GM19035 (cell line): Measurements from ENCODE around the gene KPNB1.

Source experiments
- ATAC-seq: cut with Tn5 transposase; IDR thresholded peaks from one replicate; pipeline ENCODE4 v1.9.1; 2021; ENCODE audit not compliant: unreplicated experiment

KPNB1 gene

DNA sequence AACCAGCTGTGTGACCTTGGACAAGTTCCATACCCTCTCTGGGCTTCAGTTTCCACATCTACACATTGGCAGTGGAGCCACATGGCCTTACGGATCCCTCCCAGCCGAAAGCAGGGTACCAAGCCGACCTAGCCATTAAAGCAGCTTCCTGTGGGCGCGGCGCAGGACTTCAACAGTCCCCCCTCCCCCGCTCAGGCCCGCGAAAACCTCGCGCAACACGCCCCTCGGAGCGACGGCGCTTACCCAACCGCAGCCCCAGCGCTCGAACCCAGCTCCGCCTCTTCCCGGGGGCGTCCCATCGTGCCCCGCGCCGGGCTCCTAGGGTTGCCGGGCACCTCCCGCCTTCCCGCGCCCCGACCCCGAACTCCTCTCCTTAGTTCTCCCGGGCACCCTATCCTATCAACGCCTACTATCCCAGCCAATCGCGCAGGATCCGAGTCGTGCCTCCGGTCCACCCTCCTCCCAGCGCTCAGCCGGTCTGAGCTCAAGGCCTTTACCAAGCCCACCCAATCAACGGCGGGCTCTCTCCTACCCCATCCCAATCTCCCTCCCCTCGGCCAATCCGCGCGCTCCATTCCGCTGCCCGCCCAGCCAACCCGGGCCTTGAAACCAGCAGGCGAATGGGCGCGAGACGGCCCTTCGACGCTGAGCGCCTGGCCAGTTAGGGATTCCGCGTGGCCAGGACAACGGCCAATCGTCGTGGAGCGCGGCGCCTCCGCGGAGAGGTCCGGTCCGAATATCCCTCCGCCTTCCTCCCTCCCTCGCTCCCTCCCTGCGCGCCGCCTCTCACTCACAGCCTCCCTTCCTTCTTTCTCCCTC lies at the start of gene KPNB1:
TSS of gene KPNB1 (plus strand) at position 767 of the 819 bp plus-strand sequence. CDS start 326 bp downstream, outside the sequence.
- peak; percentile 78 for ATAC-seq

- ATAC-seq: no peak
These were observed 45.7 kb upstream of the KPNB1 start for GRCh38 chr17:47603830-47604597.

- no peak for ATAC-seq
These were observed 45.2 kb upstream of the KPNB1 start for GRCh38 chr17:47604598-47604927.

GRCh38 chr17:47605011-47605410 lies 44.7 kb upstream of the KPNB1 start:
- no peak for ATAC-seq

- no peak for ATAC-seq
These were observed 42.2 kb upstream of the KPNB1 start for GRCh38 chr17:47607481-47607880.

- ATAC-seq: no peak
These were observed 38.1 kb upstream of the KPNB1 start for GRCh38 chr17:47611372-47612350.

DNA sequence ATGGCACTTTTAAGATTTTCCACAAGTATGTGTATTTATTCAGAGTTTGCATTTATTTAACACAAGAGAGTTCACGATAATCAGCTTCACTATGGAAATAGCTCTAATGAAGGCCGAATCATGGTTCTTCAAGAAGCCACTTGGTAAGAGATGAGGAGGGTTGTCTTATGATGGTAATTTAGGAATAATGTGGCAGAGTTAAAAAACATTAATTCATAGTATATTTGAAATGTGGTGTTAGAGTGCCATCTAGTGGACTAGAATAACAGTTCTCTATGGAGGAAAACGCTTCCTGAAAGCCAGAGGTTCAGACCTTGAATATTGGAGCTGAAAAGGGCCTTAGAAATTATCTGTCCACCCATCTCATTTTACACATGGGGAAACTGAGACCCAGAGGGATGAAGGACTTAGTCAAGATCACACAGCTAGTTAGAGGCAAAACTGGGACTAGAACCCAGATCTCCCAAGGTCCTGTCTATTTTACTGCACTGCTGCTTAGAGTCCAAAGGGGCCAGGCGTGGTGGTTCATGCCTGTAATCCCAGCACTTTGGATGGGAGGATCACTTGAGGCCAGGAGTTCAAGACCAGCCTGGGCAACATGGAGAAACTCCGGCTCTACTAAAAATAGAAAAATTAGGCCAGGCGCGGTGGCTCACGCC lies 33.8 kb upstream of the KPNB1 start:
- ATAC-seq: no peak

- no peak for ATAC-seq
These were observed 31.3 kb upstream of the KPNB1 start for GRCh38 chr17:47618410-47618809.

DNA sequence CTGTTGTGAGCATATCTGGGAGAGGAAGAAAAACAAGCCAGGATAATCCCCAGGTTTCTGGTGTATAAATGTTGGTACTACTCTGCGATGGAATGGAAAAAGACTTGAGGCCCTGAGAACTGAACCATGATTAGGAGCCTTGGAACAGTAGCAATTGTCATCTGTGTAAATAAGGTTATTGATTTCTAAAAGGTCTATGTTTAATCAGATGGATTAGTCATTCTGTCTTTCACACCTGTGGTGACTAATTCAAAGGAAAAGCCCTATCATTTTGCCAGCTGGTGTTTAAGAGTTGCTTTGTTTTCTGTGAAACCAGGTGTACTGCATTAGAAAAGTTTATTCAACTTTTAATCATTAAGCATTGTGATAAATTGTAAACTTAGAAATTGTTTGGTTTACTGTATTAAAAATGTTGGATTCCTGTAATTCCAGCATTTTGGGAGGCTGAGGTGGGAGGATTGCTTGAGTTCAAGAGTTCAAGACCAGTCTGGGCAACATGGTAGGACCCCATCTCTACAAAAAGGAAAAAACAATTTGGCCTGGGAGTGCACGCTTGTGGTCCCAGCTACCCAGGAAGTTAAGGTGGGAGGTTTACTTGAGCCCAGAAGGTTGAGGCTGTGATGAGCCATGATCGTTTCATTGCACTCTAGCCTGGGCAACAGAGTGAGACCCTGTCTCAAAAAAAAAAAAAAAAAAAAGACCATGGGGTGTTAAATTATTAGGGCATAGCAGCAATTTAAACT lies 29.0 kb upstream of the KPNB1 start:
- no peak for ATAC-seq

DNA sequence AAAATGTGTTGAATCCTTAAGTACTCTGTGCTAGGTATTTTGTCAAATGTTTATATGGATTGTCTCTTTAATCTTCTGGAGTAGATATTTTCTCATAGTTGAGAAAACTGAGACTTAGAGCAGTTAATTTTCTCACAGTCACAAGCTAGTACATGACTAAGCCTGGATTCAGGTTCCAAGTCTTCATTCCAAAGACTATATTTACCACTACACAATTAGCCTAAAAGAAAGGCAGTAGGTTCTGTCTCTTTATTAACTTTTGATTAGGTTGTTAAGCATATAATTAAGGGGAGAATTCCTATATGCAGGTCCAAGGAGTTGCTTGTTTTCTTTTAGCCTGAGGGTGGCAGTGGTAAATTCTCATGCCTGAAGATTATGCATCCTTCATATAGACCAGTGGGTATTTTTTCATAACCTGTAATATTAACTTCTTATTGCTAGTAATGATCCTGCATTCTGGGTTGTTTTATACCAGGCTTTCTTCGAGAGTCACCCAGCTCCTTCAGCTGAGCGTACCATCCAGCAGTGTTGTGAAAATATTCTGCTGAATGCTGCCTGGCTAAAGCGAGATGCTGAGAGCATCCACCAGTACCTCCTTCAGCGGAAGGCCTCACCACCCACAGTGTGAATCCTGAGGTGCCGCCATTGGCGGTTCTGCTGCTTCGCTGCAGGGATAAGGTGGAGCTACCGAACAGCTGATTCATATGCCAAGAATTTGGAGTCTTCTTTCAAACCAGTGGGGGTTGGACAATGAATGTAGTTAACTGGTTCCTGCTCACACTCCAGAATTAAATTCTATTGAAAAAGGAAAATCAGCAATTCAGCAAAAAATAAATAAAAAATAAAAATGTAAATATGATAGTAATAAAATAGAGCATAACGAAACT lies 28.2 kb upstream of the KPNB1 start:
- no peak for ATAC-seq

DNA sequence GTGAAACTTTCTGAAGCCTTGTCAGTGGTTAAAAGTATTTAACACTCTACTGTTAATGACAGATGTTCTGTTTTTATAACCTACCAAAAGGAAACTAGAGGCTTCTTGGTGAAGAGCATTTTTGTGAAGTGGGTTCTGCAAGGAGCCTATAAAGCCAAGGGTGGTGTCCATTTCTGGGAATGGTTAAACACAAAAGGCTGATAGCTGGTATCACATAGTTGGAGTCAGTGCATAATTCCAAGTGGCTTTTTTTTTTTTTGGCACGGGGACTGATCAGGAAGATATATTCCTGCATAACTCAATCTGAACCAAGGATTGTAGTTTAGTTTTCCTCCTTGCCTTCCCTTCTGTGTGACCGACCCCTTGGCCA lies 27.6 kb upstream of the KPNB1 start:
- ATAC-seq: no peak

DNA sequence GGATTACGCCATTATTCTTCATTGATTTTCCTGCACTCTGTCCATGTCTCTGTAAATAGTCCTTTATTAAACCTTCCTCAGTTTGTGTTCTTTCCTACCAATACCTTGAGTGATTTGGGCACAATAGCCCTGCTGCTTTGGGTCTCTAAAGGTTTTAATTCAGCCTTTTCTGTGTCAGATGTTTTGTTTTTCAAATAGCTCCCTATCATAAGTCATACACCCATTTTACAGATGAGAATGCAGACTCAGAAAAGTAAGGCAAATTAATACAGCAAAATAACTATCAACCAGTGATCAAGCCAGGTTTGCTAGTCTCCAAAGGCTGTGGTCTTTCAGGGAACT lies 25.0 kb upstream of the KPNB1 start:
- no peak for ATAC-seq

- ATAC-seq: no peak
These were observed 21.6 kb upstream of the KPNB1 start for GRCh38 chr17:47628014-47628566.

DNA sequence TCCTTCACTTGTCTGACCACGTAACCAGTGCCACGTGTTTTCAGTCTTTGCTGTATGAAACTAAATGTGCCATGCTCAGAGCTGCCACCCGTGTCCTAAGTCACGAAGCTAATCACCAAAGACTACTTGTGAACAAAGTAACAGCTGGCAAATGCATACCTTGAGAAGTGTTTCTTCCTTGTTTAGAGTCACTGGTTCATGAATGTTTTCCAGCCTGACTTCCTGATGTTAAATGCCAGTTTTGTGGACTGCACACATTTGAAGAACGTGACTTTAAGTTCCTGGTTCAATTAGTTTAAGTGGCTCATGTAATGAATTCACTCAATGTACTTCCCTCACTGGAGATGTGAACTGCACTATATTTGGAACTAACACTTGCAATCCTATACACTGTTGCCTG lies 19.9 kb upstream of the KPNB1 start:
- ATAC-seq: no peak

GRCh38 chr17:47630614-47631013 lies 19.1 kb upstream of the KPNB1 start:
- ATAC-seq: no peak

DNA sequence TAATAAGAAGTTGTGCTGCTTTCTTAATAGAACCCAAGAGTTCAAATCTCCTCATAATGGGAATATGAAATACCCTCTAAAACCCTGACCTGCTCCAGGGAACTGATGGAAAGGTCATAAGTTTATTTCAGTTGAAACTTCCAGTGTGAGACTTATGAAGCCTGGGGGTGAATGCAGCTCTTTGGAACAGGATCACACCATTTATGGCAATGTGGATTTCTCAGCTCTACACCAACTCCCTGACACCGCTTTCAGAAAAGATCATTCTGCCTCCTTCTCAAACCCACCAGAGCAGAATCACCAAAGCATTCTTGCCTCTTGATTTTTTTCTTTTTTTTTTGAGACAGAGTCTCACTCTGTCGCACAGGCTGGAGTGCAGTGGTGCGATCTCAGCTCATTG lies 16.7 kb upstream of the KPNB1 start:
- ATAC-seq: no peak

DNA sequence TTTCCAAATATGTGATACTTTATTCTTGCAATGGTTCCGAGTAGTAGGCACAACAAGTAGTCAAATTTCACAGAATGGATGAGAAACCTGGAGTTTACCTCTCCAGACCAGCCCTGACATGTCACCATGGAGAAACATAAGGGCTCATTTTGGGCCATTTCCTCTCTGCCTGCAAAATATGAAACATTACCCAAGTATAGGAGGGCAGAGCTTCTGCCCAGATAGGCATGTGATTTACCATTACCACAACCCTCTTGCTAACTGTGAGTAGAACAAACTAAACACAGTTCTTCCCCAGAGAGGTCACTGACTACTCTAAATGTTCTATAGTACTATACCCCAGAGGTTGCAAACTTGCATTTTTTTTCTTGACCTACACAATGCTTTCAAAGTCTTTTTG lies 15.7 kb upstream of the KPNB1 start:
- no peak for ATAC-seq

- no peak for ATAC-seq
These were observed 14.8 kb upstream of the KPNB1 start for GRCh38 chr17:47634870-47635269.

GRCh38 chr17:47635734-47636133 lies 14.0 kb upstream of the KPNB1 start:
- no peak for ATAC-seq
